ENCODE results near the gene FITM1.
"Not testable (repeated sequence)": the region's sequence is repeated elsewhere in the genome, so short reads cannot be mapped to it uniquely, and the experiment has no call there.

The FITM1 gene

DNA sequence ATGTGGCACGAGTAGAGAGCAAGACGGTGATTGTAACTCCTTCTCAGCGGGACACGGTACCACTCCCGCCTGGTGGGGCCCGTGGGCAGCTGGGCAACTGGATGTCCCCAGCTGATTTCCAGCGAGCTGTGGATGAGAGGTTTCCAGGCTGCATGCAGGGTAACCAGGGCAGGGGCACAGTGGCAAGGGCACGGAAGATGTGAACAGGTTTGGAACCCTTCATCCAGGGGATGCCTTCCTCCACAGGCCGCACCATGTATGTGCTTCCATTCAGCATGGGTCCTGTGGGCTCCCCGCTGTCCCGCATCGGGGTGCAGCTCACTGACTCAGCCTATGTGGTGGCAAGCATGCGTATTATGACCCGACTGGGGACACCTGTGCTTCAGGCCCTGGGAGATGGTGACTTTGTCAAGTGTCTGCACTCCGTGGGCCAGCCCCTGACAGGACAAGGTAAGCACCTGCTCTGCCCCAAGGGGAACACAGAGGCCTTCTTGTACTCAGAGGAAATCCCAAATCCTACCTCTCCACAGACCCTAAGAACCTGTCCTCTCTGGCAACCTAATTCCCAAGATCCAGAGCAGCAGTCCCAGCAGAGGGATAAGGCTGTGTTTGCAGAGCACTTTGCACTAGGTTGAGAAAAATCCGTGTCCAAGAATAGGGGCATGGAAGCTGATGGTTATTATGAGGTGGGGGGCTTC is 32.1 kb upstream of the FITM1 start:
- no peak for DNase-seq (ENCODE audit: low read depth in 2 of 3, low spot score in 1 of 3)

DNA sequence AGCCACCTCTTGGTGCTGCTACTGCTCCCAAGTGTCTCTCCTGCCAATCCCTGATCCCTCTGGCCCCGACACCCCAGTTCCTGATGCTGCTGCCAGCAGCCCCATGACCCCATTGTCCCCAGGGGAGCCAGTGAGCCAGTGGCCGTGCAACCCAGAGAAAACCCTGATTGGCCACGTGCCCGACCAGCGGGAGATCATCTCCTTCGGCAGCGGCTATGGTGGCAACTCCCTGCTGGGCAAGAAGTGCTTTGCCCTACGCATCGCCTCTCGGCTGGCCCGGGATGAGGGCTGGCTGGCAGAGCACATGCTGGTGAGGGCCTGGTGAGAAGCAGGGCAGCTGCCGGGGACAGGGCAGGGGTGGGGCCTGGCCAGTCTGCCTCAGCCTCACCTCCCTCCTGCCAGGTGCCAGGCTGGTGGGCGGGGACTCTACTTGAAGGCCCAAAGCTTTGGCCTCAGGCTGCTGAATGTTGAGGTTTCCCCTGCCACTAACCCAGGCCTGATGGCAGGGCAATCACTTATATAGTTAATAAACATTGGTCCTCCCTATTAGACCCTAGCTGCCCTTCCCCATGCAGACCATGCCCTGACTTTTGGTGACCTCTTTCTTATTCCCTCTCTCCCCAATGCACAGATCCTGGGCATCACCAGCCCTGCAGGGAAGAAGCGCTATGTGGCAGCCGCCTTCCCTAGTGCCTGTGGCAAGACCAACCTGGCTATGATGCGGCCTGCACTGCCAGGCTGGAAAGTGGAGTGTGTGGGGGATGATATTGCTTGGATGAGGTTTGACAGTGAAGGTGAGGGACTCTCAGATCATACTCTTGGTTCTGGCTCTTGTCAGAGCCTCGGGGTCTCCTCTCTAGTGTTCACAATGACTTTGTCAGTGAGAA is 31.3 kb upstream of the FITM1 start:
- DNase-seq (ENCODE audit: low read depth in 2 of 3, low spot score in 1 of 3) = no peak

DNA sequence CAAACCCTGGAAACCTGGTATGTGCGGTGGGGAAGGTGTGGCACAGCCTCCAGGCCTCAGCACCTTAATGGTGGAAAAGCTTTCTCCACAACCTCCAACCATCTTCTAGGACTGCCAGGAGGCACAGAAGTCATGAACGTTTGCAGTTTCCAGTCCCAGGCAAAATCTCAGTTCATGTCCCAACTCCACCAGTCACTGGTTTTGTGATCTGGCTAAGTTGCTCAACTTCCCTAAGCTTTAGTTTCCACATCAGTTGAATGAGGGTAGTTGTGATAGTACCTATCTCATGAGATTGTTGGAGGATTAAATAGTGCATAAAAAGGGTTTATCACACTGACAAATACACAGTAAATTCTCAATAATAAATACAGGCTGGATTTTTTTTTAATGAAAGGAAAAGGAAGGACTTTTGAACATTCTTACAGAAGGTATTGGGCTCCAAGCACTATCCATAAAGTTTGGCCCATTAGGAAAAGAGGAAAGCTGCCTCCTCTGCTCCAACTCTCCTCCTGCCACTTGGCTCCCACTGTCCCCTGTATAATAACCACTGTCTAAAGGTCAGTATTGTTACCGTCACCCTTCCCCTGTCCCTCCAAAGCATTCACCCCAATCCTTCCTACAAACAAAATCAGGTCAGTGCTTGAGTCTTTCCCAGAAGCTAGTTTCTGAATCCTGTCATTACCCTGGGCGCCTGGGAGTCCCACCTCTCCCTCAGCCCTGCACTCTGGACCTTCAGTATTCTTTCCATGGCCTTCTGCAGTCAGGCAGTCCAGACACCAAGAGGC is 30.1 kb upstream of the FITM1 start:
- no peak for DNase-seq (ENCODE audit: low read depth in 2 of 3, low spot score in 1 of 3)

DNA sequence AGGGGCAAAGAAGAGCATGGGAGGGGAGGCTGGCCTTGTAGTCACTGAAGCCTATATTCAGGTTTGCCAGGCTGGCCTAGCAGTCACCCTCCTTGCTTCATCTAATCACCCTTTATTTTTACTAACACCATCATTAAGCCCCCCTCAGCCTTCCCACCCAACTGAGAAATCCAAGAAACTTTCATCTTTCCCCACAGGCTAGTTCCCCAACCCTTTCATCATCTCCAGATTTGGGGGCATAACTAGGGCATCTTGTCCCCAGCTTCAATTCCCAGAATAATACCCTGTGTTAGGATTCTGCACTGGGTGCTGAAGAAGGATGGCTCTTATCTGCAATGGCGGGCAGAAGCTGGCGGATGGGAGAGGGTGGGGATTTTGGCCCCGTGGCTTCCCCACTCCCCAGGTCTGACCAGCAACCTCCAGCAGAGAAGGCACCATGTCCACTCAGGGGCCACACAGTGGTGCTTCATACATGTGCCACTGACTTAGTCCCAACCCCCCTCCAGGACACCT is 29.4 kb upstream of the FITM1 start:
- DNase-seq (ENCODE audit: low read depth in 2 of 3, low spot score in 1 of 3) = no peak

DNA sequence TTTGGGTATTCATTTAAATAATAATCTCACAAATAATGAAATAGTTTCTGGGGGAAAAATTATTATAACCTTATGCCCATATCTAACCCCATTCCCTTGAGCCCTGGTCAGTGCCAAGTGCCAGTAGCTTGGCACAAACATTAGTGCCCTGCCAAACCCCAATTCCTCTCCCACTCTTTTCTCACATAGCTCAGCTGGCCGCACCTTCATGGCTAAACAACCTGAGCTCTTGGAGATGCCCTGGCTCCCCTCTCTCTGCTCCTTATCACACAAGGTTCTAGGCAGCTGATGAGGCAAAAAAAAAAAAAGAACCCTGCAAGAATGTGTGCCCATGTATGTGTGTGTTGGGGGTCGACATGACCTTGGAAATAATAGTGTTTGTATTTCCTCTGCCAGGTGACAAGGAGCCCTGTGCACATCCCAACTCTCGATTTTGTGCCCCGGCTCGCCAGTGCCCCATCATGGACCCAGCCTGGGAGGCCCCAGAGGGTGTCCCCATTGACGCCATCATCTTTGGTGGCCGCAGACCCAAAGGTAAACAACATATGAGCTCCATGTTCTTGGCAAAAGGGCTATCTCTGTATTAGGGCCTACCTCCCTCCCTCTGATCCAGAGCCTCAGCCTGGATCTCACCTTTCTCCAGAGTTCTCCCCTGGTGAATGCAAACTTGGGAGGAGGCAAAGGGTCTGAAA is 28.0 kb upstream of the FITM1 start:
- no peak for DNase-seq (ENCODE audit: low read depth in 2 of 3, low spot score in 1 of 3)

DNA sequence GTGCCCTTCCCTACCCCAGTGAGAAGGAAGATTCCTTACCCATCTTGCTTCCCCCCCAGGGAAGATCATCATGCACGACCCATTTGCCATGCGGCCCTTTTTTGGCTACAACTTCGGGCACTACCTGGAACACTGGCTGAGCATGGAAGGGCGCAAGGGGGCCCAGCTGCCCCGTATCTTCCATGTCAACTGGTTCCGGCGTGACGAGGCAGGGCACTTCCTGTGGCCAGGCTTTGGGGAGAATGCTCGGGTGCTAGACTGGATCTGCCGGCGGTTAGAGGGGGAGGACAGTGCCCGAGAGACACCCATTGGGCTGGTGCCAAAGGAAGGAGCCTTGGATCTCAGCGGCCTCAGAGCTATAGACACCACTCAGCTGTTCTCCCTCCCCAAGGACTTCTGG is 27.0 kb upstream of the FITM1 start:
- no peak for DNase-seq (ENCODE audit: low read depth in 2 of 3, low spot score in 1 of 3)

DNA sequence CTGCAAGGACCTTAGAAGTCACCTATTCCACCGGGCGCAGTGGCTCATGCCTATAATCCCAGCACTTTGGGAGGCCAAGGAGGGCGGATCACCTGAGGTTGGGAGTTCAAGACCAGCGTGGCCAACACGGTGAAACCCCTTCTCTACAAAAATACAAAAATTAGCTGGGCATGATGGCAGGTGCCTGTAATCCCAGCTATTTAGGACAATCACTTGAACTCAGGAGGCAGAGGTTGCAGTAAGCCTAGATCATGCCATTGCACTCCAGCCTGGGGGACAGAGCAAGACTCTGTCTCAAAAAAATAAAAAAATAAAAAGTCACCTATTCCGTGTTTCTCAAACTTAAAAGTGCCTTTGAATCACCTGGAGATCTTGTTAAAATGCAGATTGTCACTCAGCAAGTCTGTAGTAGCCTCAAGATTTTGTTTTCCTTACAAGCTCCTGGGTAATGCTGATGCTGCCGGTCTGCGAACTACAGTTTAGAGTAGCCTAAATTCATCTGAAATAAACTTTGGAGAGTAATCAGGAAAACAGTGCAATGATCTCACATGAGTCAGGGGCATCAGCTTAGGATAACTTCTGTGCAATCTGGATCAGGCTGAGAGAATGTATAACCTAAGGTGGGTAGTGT is 24.7 kb upstream of the FITM1 start:
- DNase-seq (ENCODE audit: low read depth in 2 of 3, low spot score in 1 of 3) = not testable (repeated sequence)

DNA sequence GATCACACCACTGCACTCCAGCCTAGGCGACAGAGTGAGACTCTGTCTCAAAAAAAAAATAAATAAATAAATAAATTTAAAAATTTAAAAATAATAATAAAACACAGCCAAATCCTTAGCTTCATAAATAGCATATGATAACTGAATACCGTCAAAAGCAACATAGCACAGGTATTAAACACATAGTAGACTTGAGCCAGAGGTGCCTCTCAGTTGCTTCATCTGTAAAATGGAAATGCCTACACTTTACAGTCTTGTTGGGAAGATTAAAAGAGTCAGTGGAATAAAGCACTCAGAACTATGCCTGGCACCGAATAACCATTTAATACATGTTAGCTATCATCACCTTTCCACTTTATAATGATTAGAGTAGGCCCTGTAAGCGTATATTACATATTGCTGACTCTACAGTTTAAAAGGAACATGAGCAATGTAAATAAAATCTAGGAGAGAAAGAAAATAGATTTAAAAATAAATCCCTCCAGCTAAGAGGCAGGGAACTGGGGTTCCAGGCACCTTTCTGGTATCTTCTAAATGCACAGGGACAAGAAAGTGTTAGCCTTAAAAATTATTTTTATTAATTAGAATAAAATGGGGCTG is 23.7 kb upstream of the FITM1 start:
- DNase-seq (ENCODE audit: low read depth in 2 of 3, low spot score in 1 of 3) = no peak

DNA sequence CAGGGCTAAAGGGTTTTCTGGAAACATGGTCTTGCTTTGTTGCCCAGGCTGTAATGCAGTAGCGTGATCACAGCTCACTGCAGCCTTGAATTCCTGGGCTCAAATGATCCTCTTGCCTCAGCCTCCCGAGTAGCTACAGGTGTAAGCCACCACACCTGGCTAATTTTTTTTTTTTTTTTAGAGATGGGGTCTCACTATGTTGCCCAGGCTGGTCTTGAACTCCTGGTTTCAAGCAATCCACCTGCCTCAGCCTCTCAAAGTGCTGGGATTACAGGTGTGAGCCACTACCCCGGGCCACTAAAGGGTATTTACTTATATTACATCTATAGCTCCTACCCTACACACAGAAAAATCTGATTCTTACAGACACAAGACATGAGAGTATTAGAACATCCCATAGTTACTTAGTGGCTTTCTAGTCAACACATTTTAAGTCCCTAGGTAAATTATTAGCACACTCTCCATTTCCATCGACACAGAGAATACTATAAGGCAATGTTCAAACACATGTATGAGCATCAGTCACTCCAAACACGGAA is 22.1 kb upstream of the FITM1 start:
- DNase-seq (ENCODE audit: low read depth in 2 of 3, low spot score in 1 of 3) = no peak

DNA sequence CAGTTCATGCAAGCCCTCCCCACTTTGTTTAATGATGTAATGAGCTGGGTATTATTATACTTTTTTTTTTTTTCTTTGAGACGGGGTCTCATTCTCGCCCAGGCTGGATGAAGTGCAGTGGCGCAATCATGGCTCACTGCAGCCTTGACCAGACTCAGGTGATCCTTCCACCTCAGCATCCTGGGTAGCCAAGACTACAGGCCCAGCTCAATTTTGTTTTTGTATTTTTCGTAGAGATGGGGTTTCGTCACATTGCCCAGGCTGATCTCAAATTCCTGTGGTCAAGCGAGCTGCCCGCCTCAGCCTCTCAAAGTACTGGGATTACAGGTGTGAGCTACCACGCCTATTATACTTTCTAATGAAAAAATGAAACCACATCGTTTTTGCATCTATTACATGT is 20.4 kb upstream of the FITM1 start:
- no peak for DNase-seq (ENCODE audit: low read depth in 2 of 3, low spot score in 1 of 3)

DNA sequence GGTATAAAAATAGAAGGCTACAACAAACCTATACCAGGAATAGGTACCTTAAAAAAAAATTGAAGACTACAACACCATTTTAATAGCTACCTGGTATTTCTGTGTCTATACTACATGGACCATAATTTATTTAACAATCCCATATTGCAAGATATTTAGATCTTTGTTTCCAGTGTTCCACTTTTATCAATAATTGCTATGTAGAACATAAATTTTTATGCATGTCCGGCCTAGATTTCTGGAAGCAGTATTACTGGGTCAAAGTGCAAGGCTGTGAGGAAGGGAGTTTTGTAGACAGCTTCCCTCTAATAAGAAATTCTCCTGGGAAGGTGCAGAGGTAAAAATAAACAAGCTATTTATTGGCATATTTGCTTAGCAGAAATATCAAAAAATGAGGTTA is 19.9 kb upstream of the FITM1 start:
- no peak for DNase-seq (ENCODE audit: low read depth in 2 of 3, low spot score in 1 of 3)

DNA sequence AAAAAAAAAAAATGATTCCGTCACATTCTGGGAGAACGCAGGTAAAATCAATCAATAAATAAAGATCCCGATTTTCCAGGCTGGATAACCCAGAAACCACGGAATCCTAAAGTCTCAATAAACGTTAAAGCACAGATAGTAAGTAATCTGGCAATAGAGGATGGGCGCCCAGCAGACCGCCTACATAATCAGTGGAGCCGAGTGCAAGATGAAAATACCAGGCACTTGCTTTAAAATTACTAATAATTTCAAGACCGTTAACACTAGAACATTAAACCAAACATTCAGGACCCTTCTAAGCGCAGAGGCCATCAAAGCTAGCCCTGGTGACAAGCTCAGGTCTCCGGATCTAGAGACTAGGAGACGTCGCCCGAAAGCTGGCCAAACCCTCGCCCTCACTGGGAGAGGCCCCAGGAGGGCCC is 17.1 kb upstream of the FITM1 start:
- no peak for DNase-seq (ENCODE audit: low read depth in 2 of 3, low spot score in 1 of 3)

DNA sequence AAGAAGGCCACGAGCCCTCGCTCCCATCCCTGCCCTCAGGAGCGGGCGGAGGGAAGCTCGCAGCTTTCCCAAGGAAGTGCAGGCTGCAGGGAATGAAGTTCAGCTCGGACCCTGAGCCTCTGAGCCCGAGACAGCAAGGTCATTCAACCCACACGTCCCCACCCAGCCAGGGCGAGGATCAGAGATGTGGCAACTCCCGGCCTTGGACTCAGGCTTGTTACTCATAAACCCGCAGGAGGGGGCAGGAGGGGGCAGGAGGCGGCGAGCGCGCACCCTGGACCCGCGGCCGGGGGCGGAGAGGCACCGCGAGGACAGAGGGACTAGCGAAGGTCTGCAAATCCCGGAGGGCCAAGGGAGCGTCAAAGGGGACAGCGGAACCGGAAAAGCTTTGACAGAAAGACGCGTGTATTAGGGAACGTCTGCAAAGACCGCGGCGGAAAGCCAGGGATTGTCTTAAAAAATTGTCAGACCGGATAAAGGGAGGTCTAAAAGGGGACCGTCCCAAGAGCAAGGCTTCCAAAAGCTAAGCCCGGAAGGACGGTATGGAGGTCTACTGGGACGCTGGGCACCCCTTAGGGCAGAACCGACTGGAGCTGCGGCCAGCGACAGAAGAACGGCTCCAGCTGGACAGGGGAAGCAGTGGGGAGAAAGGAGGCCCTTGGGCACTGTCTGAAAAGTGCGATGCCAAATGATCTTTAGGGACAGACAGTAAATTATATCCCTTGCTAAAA is 16.5 kb upstream of the FITM1 start:
- DNase-seq (ENCODE audit: low read depth in 2 of 3, low spot score in 1 of 3) = peak; percentile 68 to 83 (median 78)

DNA sequence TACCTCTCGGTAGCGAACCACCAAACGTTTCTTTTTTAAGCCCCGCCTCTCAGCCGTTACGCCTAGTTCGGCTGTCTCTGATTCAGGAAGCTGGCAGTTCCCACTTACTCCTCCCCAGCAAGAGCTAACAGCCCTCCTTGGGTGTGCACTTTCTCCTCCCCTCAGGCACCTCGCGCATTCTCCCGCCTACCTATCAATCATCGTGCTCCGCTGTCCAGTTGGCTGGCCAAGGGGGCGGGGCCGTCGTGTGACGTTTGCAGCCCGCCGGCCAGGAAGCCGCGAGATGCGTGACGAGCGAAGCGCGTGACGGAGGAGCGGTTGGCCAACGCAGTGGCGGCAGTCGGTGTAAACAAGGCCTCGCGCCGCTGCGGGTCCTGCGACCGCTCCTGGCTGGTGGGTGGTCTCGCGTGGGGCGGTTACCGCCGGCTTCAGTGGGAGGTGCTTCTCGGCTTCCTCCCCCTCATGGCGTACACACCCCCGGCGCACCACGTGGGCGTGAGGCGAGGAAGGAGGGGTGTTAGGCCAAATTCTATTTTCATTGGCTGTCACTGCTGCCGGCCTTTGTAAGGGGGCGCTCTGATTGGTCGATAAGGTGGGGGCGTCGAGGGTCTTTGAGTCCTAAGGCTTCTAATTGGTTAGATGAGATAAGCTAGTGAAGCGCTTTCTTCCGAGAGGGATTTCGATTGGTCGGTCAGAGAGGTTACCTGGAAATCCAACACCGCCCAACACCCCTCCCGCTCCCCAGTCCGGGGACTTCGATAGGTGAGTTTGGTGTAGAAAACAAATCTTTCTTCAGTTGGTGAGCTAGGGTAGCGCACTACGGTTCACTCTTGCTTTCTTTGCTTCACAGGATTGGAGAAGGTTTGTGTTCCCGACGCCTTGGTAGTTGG is 15.7 kb upstream of the FITM1 start, which contains the start of the genes DCAF11 and NRL:
TSS of gene DCAF11 (plus strand) at position 246 of the 890 bp plus-strand sequence. CDS start 818 bp downstream, outside the sequence.
TSS of gene NRL (minus strand) at position 418 of the 890 bp plus-strand sequence. CDS start 32,101 bp downstream, outside the sequence.
- DNase-seq (ENCODE audit: low read depth in 2 of 3, low spot score in 1 of 3) = peak; percentile 95 to 98 (median 98)

DNA sequence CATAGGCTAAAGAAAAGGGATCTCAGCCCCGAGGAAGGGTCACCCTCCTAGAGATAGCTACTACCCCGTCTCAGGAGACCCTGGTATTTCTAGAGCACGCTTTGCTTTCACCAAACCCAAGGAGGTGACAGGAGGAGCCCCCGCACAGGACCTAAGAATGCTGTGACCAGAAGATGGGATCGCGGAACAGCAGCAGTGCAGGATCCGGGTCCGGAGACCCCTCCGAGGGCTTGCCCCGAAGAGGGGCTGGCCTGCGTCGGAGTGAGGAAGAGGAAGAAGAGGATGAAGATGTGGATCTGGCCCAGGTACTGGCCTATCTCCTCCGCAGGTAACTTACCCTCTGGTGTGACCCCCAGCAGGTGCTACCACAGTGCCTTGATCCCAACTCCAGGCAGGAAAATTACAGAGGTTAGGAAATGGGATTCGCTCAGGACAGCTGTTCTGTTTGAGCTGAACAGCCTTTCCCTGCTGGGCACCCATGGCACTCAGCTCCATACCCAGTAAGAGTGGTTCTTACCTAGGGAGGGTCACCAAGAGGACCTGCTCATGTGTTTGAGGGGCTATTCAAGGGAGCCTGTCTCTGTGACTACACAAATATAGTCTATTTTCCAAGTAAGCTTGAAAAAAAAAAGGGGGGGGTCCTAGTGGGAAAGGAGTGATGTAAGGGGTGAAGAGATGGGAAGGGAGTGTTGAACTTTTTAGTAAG is 14.9 kb upstream of the FITM1 start:
- DNase-seq (ENCODE audit: low read depth in 2 of 3, low spot score in 1 of 3) = no peak

DNA sequence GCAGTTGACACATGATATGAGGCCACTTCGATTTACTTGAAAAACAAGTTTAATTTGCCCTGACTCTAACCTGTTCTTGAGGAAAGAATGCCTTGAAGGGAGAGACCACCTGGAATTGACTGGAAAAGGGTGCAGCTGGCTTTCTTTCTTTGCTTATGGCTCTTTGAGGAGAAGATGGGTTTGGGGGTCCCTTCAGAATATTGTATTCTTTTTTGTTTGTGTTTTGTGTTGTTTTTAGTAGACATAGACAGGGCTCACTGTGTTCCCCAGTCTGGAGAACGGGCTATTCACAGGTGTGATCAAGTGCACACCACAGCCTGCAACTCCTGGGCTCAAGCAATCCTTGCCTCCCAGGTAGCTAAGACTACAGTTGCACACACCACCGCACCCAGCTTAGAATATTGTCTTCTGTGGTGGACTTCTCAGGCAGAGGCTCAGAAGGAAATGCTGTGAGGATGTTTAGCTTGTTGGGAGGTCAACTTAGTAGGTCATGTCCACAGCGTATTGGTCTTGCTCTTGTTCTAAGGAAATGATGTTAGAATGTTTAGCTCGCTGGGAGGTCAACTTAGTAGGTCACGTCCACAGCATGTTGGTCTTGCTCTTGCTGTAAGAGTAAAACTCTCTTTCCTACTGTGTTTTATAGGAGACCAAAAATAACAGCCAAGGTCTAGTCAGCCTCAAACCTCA is 14.2 kb upstream of the FITM1 start:
- DNase-seq (ENCODE audit: low read depth in 2 of 3, low spot score in 1 of 3) = no peak

DNA sequence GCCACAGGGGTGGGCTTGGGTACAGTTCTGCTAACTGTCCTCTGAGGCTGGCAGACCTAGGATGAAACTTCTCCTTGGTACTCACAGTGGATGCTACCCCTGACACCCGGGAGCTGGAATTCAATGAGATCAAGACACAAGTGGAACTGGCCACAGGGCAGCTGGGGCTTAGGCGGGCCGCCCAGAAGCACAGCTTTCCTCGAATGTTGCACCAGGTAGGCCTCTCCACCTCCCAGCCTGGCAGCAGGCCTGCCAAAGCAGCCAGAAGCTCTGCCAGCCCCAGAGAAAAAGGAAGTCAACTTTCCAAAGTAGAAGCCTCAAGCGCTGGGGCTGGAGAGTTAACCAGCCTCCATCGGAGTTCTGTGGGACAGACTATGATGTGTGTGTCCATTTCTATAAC is 13.3 kb upstream of the FITM1 start:
- DNase-seq (ENCODE audit: low read depth in 2 of 3, low spot score in 1 of 3) = no peak

All from stimulated activated CD4-positive, alpha-beta T cell treated with anti-CD3 and anti-CD28 coated beads, Interleukin-12 subunit alpha, Interleukin-12 subunit beta, amount 100 ng/mL, for 48 hours (primary cell).